ENCODE measurements around the gene MSTO1.

GRCh38 chr1:155646307-155646706 lies 36.3 kb downstream of the MSTO1 start:
- TF ChIP-seq YY1 (IDR thresholded peaks at IDR 0.05; ENCODE audit: insufficient read depth, insufficient read length) (no peak), ZNF274 (IDR thresholded peaks at IDR 0.05; ENCODE audit: low read depth, low read length) (no peak)
